Gastroesophageal sphincter (tissue), 3 donors: ENCODE measurements around the gene DNAJC4.

Source experiments
- CTCF ChIP-seq, 4 experiments: fragments of 200-600 bp in 2 of 4; fragments of 450-650 bp in 2 of 4; sonication (generic) in 1 of 4; IDR thresholded peaks; one replicate each; pipeline ENCODE4 v1.5.1; 2017 to 2019; ENCODE audit warnings: antibody characterized with exemption in 4 of 4, mild to moderate bottlenecking in 2 of 4, moderate library complexity in 2 of 4
- POLR2A ChIP-seq, 2 donors: fragments of 450-650 bp; IDR thresholded peaks; one replicate each; pipeline ENCODE4 v1.6.1; 2017; ENCODE audit warnings: antibody characterized with exemption in 2 of 2, mild to moderate bottlenecking in 2 of 2, moderate library complexity in 1 of 2
- POLR2AphosphoS5 ChIP-seq: sonication (generic); formaldehyde crosslinking; IDR thresholded peaks from one replicate; pipeline ENCODE4 v1.6.1; 2017; ENCODE audit warnings: antibody characterized with exemption

GRCh38 chr11:64229744-64230170 is 591 bp upstream of the DNAJC4 start:
- TF ChIP-seq POLR2A (IDR thresholded peaks at IDR 0.05) (no peak), POLR2AphosphoS5 (no peak), CTCF (IDR thresholded peaks at IDR 0.05) (no peak)
